Stimulated activated CD4-positive, alpha-beta T cell treated with anti-CD3 and anti-CD28 coated beads, TNF-alpha, amount 100 ng/mL, for 1 hour (primary cell): ENCODE data around the gene OR52E8.

Experiments
- DNase-seq, 3 donors: peaks; one replicate each; pipeline ENCODE4 v3.0.0-alpha.2; 2020; ENCODE audit warnings: low read depth in 3 of 3, low spot score in 1 of 3

Gene OR52E8

DNA sequence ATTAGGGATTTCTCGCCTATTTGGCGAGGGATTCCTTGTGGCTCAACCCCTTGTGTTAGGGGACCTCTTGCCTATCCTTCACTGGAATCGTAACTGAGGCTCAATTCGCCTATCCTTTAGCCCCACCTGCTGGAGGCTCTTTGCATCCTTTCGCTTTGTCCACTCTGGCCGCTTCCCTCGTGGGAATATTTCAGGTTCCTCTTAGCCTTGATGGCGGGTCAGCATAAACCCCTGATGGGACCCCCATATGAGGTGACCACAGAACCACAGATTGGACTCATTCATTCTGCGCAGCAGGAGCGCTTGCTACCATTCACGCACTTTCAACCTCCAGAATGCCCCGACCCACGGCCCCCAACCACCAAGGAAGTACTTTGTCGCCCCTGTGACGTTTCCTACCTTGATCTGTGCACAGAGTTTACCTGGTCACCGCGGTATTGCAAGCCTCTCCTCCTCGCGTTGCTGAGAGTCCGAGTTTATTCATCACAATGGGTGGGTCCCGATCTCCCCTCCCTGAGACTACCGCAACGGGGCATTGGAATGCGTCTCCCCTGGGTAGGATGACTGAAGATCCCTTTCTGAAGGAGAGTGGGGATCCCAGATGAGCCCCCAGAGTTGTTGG lies 48.9 kb downstream of the OR52E8 start, which contains the start of gene OR52N2:
Gene OR52N2 (plus strand): TSS at position 425 of the 622 bp plus-strand sequence. CDS start 11,412 bp downstream, outside the sequence.
- DNase-seq = peak; percentile 34 to 46 (median 37)

DNA sequence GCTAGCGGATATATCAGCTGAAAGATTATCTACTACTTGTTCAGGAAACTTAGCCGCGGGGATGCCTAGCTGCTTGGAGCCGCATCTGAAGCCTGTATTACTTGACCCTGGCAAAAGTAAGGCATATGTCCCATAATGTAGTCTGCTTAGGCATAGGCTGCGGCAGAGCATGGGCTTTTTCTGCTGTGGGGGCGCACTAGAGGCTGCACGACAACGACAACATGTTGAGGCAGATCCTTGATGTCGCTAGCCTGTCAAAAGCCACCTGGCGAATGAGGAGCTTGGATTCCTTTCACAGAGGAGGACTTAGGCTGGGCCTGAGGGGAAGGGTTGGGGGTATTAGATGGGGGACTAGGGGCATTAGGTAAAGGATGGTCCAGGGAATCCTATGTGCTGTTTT lies 49.9 kb downstream of the OR52E8 start:
- no peak for DNase-seq
